HUES48 (cell line): ENCODE measurements around the gene OR10H1.

Experiments
- H3K27ac ChIP-seq: one replicate; pipeline ENCODE4 v1.7.0; 2013; ENCODE audit warnings: low read depth, low read length, inconsistent platforms
- H3K27me3 ChIP-seq: 2 replicates; pipeline ENCODE4 v1.6.1; 2013; ENCODE audit warnings: mild to moderate bottlenecking, low read length; ENCODE audit not compliant: control insufficient read depth, insufficient read depth
- H3K36me3 ChIP-seq: 2 replicates; pipeline ENCODE4 v1.6.1; 2013; ENCODE audit warnings: low read length; ENCODE audit not compliant: control insufficient read depth, insufficient read depth
- H3K4me1 ChIP-seq: 2 replicates; pipeline ENCODE4 v1.6.1; 2013; ENCODE audit warnings: mild to moderate bottlenecking, low read length; ENCODE audit not compliant: control insufficient read depth, insufficient read depth
- H3K4me3 ChIP-seq: 2 replicates; pipeline ENCODE4 v1.5.1; 2013; ENCODE audit warnings: mild to moderate bottlenecking, low read depth, low read length
- H3K9ac ChIP-seq: 2 replicates; pipeline ENCODE4 v1.6.1; 2013; ENCODE audit warnings: mild to moderate bottlenecking, low read depth, low read length, moderate library complexity
- H3K9me3 ChIP-seq: 2 replicates; pipeline ENCODE4 v1.6.1; 2013; ENCODE audit warnings: low read length; ENCODE audit not compliant: control insufficient read depth, insufficient read depth

The OR10H1 gene

DNA sequence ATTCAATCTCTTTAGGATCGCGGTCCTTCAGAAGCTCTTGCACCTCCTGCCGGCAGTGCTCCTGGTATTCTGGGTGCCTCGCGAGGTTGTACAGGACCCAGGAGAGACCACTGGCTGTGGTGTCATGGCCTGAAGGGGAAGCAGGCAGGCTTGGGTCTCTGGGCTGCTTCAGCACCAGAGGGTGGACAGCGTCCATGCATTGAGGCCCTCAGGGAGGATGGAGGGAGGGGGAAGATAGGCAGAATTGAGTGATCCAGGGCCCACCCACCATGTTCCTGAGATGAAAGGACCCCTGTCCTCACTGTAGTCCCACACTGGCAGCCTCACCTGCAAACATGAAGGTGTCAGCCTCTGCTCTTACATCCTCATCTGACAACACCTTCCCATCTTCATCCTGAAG, 45.9 kb downstream of the OR10H1 start:
- Histone ChIP-seq H3K27ac (no peak overlapping the region), H3K27me3 (no peaks in the 10 kb centered on the region), H3K36me3 (no peaks in the 10 kb centered on the region), H3K9ac (no peak overlapping the region), H3K9me3 (peaks cover 90% of the 10 kb centered on the region), H3K4me3 (no peak overlapping the region), H3K4me1 (no peaks in the 10 kb centered on the region)

DNA sequence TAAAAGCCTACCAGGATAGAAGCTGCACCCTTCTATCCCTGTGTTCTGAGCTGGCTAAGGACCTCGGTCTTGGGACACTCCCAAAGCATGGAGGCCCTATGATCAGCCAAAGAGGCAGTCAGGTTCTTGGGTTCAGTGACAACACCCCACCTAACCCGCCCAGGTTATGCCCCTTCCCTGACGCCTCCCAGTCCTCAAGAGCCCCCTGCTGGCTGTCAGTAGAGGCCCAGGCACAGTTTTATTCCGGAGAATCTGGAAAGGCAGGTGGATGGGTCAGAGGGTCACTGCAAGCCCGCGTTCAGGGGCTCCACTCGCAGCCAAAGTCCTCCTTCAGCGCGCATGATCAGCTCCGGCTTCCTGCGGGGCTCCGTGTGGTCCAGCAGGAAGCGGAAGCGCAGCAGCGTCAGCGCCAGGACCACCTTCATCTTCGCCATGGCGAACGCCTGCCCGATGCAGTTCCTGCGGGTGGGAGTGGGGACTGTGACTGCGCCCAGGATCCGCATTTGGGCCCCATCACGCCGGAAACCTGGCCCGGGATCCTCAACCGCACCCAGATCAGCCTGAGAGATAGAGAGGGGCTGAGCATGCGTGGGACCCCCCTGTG, 55.4 kb downstream of the OR10H1 start:
- Histone ChIP-seq H3K27ac (no peak overlapping the region), H3K4me3 (no peak overlapping the region), H3K36me3 (no peaks in the 10 kb centered on the region), H3K9me3 (peaks cover 92% of the 10 kb centered on the region), H3K4me1 (no peaks in the 10 kb centered on the region), H3K9ac (no peak overlapping the region), H3K27me3 (no peaks in the 10 kb centered on the region)

DNA sequence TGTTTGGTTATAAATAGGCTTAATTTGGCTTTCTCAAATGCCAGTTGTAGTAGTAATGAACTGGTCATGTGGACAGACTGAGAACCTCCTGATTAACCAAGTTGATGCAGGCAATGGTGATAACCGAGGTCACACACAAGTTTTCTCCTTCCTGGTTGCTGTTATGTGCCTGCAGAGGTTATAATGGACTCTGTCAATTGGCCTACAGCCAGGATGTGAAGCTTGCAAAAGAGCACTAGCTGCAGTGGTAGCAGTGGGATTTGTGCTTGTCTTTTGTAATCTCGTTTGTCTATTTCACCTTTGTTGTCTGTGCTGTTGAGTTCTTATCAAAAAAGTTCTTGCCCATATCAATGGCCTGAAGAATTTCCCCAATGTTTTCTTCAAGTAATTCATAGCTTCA, 57.1 kb downstream of the OR10H1 start:
- no peaks in the 10 kb centered on the region for H3K4me1 ChIP-seq
- H3K9ac ChIP-seq = no peak overlapping the region
- no peak overlapping the region for H3K4me3 ChIP-seq
- H3K36me3 ChIP-seq = no peaks in the 10 kb centered on the region
- peaks cover 94% of the 10 kb centered on the region for H3K9me3 ChIP-seq
- H3K27ac ChIP-seq = no peak overlapping the region
- no peaks in the 10 kb centered on the region for H3K27me3 ChIP-seq
